Inflammatory macrophage (primary cell): ENCODE results near the gene NOP58.
"Not testable (repeated sequence)": the region's sequence is repeated elsewhere in the genome, so short reads cannot be mapped to it uniquely, and the experiment has no call there.

Source experiments
- DNase-seq, 2 donors: peaks; one replicate each; pipeline ENCODE4 v3.0.0-alpha.2; 2020 to 2022

NOP58 gene

DNA sequence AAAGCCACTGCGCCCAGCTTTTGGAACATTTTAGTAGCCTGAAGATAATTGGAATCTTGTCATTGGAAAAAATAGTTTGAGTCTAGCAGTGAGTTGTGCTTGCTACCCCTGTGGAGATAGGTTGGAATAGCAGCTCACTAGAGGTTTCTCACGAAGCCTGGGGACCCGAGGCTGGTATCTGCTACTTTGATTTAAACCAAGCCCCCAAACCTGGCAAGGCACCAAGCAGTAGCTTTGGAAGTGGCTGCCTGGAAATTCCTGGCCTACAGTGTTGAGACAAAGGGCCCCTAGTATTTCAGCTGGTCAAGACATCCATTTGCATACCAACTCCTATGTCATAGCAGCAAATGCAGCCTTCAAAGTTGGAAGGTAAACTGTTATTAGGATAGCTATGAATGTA, 42.1 kb downstream of the NOP58 start:
- DNase-seq: no peak

DNA sequence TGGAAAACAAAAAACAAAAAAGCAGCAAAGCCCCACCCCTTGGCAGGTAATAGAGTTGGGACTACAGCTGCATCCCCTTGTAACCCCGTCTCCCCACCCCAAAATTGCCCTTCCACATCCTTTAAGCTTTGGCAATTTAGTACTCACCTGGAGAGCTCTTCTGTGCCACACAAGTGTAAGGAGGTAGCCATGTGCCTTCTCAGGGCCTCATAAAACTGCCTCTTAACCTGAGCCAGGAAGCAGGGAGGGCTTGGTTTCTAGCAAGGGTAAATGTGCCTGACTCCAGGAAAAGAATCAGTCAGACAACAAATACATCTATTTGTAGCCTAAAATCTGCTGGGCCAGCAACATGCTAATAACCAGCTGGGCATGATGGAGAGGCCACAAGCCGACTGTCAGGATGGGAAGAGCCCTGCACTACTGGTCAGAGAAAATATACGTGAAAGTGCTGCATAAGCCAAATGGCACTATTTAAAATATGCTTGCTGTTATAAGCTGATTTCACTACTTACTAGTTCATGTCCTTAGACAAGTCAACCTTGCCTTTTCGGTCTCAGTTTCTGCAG, 46.3 kb downstream of the NOP58 start:
- DNase-seq: no peak

DNA sequence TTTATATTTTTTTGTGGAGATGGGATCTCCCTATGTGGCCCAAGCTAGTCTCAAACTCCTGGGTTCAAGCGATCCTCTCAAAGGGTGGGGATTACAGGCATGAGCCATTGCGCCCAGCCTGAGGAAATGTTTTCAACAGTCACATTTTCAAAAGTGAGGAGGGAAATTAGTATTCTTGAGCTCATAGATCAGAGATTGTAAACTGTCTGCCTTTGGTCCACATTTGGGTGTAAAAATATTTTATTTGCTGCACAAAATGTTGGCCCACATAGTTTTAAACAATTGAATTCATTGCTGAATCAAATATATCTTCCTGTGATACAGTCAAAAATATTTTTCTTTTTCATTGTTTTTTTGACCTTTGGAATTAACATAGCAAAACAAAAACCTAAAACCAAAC, 48.6 kb downstream of the NOP58 start:
- DNase-seq: no peak

DNA sequence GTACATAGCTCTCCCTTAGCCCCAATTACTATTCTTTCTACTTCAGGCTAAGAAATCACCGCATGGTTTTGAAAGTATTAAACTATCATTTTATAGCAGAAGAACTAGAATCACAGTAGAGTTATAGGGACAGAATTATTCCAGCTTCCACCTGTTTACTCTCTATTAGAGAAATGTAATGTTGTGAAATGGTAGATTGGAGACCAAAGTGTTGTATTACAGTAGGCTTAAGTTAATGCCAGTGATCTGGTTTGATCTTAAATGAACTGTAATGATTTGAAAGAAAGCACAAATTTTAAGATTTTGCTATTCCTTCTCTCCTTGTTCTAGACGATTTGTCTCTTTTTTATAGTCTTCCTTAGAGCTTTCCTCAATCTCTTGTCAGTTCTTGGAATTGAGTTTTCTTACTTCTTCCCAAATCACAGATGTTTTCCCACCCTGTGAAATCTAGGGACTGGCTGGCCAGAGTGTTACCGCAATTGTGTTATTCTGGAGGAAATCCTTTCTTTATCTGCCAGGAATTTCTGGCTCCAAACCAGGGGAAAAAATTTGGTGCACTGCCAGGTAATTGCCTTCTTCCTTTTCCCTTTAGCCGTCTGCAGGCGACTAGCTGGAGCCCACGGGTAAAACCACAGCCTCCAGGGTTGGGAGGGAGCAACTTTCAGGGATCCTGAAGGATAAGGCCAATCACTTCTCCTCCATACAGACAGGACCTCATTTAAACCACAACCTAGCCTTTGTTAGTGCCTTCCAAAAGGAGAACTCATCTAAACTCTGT, 51.7 kb downstream of the NOP58 start:
- DNase-seq: no peak

DNA sequence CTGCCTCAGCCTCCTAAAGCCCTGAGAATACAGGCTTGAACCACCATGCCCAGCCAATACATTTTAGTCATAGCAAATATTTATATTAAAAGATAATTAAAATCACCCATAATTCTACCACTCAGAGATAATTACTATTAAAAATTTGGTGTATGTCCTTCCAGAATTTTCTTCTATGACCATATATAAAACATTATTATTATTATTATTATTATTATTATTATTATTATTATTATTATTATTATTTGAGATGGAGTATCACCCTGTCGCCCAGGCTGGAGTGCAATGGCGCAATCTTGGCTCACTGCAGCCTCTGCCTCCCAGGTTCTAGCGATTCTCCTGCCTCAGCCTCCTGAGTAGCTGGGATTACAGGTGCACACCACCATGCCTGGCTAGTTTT, 54.8 kb downstream of the NOP58 start:
- not testable (repeated sequence) for DNase-seq

DNA sequence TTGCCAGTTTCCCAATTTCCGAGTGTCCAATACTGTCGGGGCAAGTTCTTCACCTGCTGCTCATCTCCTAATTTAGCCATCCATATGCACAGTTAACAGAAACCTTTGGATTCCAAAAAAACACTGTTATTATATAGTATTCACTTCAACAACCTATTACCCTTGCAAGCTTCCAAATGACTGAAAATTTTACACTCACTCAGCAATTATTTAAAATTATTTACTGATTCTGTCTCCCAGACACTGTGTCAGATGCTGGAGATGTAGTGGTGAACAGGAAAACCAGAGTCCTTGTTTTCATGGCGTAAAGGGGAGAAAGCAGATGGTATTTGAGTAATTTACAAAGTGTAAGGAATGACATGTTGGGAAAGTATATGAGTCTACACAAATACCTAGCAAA, 56.9 kb downstream of the NOP58 start:
- DNase-seq: no peak

DNA sequence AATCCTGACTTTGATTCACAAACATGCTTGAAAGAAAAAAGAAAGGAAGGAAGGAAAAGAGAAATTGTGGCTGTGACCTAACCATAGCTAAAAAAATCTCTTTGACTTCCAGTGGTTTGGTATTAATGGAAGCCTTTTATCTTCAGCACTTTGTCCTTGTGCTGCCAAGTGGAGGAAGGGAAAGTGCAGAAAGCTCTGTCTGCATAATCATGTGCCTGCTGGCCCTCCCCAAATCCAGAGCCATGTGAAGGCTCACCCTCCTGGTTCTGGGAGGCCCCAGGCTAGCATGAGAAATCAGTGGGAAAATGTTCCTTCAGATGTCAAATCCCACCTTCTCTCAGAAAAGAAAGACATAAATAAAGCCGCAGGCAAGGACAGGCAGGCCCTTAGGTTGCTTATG, 62.3 kb downstream of the NOP58 start:
- DNase-seq: no peak

DNA sequence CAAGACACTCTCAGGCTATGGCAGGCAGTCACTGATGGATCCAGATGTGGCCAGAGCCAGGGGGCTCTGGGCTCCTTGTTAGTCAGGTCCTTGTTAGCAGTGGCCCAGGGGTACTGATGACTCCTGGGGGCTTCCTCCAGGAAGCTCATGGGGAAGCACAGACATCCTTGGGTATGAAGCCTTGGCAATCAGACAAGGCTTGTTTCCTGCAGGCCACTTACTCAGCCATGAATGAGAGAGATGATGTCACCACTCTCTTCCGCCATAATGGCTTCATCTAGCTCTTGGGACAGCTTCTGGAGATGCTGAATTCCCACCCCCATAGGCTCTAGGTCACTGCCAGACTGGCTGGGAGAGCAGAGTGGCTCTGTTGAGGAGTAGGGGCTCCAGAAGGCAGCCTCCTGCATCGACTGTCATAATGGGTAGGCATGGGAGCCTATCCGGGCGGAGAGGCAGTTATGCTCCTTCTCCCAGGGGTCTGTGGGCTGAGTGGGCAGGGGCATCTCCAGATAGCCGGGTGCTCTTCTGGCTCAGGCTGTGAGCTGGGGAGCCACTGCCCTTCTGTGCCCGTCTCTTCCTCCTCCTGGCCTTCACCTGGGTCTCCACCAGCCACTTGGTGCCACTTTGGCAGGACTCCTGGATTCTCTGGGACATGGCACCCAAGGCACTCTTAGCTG, 70.4 kb downstream of the NOP58 start:
- DNase-seq: no peak

DNA sequence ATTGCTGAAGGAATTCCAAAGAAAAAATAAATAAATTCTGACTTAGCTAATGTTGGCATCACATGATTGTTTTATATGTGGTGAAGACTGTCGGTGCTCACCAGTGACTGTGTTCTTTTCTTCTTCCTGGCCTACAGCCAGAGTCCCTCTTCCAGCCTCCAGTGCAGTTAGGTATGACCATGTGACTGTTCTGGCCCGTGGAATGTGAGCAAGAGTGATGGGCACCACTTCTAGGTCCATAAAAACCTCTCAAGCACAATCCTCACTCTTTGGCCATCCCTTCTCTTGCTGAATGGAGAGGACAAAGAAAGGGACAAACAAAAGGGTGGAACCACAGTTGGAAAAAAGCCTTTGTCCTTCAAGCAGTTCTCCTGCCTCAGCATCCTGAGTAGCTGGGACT, 71.6 kb downstream of the NOP58 start:
- DNase-seq: no peak

DNA sequence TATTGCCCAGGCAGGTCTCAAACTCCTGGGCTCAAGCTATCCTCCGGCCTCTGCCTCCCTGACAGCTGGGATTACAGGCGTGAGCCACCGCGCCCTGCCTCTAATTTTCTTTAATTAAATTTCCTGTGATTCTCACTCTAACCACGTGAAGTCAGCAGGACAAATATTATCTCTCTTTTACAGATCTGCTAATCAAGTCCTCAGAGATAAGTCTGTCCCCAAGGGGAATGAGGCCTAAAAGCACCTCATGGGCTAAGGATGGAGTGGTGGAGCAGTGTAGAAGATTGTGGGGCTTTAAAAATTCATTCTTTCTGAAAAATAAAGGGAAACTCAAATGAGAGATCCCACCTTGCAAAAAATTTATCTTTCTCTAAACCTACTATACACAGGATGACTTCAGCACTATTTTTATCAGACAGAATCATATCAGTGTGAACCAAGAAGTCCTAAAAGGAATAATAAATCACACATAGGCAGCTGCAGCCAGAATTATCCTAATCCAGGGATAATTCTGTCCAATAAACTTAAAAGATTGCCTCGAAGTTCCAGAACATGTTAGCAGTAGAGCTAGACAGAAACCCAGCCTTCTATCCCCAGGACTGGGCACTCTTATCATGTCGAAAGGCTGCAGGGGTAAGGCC, 72.3 kb downstream of the NOP58 start:
- no peak for DNase-seq

DNA sequence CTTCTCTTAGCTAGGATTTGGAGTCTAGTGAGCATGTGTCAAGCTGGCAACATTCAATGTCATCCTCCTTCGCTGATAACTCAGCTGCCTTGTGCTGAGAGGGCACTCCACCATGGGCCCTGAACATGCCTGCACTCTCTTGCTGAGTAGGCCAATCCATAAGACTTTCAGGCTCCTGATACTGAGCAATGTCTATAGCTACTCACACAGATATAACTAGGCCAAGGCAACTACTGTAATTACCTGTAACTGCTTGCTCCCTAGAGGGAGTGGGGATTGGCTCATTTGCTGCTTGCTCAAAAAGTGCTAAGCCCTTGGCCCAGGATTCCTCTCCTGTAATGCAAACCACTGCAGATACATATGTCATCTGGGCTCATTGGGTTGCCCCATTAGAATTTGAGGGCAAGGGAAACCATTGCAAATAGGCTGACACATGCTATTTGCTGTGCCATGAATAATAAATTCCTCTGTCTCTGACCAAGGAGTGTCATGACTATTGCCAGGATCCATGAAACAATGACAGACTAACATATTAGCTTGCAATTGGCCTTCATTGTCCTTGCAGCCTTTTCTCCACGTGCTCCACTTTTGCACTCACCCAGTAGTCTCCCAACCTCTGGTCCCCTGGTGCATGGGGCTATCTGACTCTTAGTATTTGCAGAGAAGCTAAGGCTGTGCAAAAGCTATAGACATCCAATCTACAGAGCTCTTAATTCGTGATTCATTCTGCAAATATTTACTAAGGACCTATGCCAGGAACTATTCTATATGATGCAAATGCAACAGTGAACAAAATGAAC, 73.7 kb downstream of the NOP58 start:
- no peak for DNase-seq

DNA sequence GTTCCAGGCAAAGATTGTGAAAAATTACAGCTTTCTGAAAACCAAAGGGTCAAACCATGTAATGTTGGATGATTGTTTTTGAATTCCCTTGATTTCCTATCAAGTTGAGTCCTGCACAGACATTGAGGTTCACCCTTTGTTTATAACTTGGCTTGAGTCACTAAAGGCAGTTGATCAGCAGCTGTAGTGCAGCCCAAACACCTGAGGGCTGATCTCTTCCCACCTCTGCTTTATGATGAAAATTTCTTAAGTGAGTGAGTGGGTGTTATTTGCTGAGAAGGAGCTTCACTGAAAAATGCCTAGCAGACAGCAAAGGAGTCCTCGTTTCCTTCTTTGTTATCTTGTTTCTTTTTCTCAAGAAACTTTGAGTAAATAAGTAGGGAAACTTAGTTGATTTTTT, 78.6 kb downstream of the NOP58 start:
- DNase-seq: no peak

DNA sequence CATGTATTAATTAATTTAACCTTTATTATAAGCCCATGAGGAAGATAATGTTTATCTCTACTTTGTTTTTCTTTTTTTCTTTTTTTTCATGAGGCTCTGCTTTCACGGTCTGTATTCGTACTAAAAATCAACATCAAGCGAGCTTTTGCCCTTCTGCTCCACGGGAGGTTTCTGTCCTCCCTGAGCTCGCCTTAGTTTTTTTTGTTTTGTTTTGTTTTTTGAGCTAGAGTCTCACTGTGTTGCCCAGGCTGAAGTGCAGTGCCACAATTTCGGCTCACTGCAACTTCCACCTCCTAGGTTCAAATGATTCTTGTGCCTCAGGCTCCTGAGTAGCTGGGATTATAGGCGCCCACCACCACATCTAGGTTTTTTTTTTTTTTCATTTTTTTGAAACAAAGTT, 80.6 kb downstream of the NOP58 start:
- DNase-seq: no peak
